MM.1S (cell line): Measurements from ENCODE around the gene MMP11.

ENCODE experiments used
- DNase-seq: peaks from one replicate; pipeline ENCODE4 v3.0.0-alpha.2; 2015
- H2AFZ ChIP-seq: fragments of 300-600 bp; sonication (generic); 2 replicates; pipeline ENCODE4 v1.6.0; 2016; ENCODE audit warnings: antibody characterized with exemption, low read length
- H3F3A ChIP-seq: fragments of 300-600 bp; sonication (generic); 2 replicates; pipeline ENCODE4 v1.6.1; 2016; ENCODE audit warnings: mild to moderate bottlenecking, antibody characterized with exemption, low read length, moderate library complexity, mixed read lengths; ENCODE audit not compliant: insufficient read depth
- H3K27ac ChIP-seq: fragments of 300-600 bp; sonication (generic); 2 replicates; pipeline ENCODE4 v1.5.1; 2016; ENCODE audit warnings: mild to moderate bottlenecking, low read length
- H3K27me3 ChIP-seq: fragments of 300-600 bp; sonication (generic); replicated peaks from 2 replicates; pipeline ENCODE4 v1.6.0; 2016; ENCODE audit warnings: low read length; ENCODE audit not compliant: insufficient read depth
- H3K36me3 ChIP-seq: fragments of 300-600 bp; sonication (generic); replicated peaks from 2 replicates; pipeline ENCODE4 v1.6.1; 2016; ENCODE audit warnings: mild to moderate bottlenecking, low read length, mixed read lengths; ENCODE audit not compliant: insufficient read depth
- H3K4me1 ChIP-seq: fragments of 300-600 bp; sonication (generic); 2 replicates; pipeline ENCODE4 v1.6.1; 2016; ENCODE audit warnings: low read length, mixed read lengths
- H3K4me2 ChIP-seq: fragments of 300-600 bp; sonication (generic); 2 replicates; pipeline ENCODE4 v1.6.0; 2016; ENCODE audit warnings: low read depth, low read length
- H3K4me3 ChIP-seq: fragments of 300-600 bp; sonication (generic); 2 replicates; pipeline ENCODE4 v1.5.1; 2016; ENCODE audit warnings: low read length, mixed read lengths
- H3K79me2 ChIP-seq: fragments of 300-600 bp; sonication (generic); 2 replicates; pipeline ENCODE4 v1.6.1; 2016; ENCODE audit warnings: mixed run types, low read length, mixed read lengths
- H3K9ac ChIP-seq: fragments of 300-600 bp; sonication (generic); 2 replicates; pipeline ENCODE4 v1.6.1; 2016; ENCODE audit warnings: low read length, mixed read lengths
- H3K9me2 ChIP-seq: fragments of 300-600 bp; sonication (generic); replicated peaks from 2 replicates; pipeline ENCODE4 v1.6.1; 2016; ENCODE audit warnings: mild to moderate bottlenecking, low read length, mixed read lengths; ENCODE audit not compliant: insufficient read depth
- H3K9me3 ChIP-seq: fragments of 300-600 bp; sonication (generic); replicated peaks from 2 replicates; pipeline ENCODE4 v1.6.1; 2016; ENCODE audit warnings: mild to moderate bottlenecking, low read length, mixed read lengths; ENCODE audit not compliant: insufficient read depth
- H4K20me1 ChIP-seq: fragments of 300-600 bp; sonication (generic); 2 replicates; pipeline ENCODE4 v1.6.1; 2016; ENCODE audit warnings: mild to moderate bottlenecking, low read length, moderate library complexity, mixed read lengths; ENCODE audit not compliant: insufficient read depth
- EZH2 ChIP-seq: fragments of 300-600 bp; sonication (generic); optimal IDR thresholded peaks from 2 replicates; pipeline ENCODE3; 2017; ENCODE audit warnings: low read depth, mild to moderate bottlenecking, antibody characterized with exemption, low read length, mixed read lengths
- EZH2phosphoT487 ChIP-seq: fragments of 300-600 bp; sonication (generic); IDR thresholded peaks from 2 replicates; pipeline ENCODE4 v1.6.1; 2018; ENCODE audit warnings: antibody characterized with exemption, low read length
- TF ChIP-seq, protein P1 (sequence below): fragments of 300-600 bp; sonication (generic); IDR thresholded peaks from 2 replicates; pipeline ENCODE4 v1.5.1; 2016; ENCODE audit warnings: antibody characterized with exemption, low read length, mixed read lengths

MMP11 gene

DNA sequence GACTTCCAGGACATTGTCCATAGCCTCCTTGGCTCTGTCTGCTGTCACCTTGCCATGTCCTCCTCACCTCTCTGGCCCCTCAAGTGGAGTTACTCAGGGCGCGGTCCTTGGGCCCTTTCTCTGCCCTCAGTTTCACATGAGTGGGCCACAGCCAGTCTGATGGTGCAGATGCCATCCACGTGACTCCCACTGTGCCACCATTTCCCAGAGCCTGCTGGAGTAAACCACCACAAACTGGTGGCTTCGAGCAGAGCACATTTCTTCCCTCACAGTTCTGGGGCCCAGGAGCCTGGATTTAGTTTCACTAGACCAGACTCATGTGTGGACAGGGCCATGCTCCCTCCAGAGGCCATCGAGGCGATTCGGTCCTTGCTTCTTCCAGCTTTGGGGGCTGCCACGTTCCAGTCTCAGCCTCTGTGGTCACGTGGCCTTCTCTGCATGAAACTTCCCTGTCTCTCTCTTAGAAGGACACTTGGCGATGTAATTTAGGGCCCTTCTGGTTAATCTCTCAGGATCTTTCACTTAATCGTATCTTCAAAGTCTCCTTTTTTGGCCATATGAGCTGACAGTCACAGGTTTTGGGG lies 28.7 kb downstream of the MMP11 start:
- Histone ChIP-seq H3K4me1 (peaks cover 8% of the 10 kb centered on the region), H4K20me1 (no peaks in the 10 kb centered on the region), H3K27ac (no peak overlapping the region), H3F3A (peaks cover 3% of the 10 kb centered on the region; the same call in 1 of the 2 replicates), H3K9ac (no peak overlapping the region), H3K4me2 (no peak overlapping the region), H3K9me3 (no peaks in the 10 kb centered on the region), H3K79me2 (no peaks in the 10 kb centered on the region), H3K36me3 (peaks cover 3% of the 10 kb centered on the region; the same call in 1 of the 2 replicates), H3K4me3 (no peak overlapping the region), H2AFZ (no peak overlapping the region), H3K27me3 (no peaks in the 10 kb centered on the region), H3K9me2 (no peaks in the 10 kb centered on the region)
- DNase-seq = no peak
- no peak for TF ChIP-seq EZH2
- no peak for TF ChIP-seq EZH2phosphoT487
- TF ChIP-seq, protein P1, sequence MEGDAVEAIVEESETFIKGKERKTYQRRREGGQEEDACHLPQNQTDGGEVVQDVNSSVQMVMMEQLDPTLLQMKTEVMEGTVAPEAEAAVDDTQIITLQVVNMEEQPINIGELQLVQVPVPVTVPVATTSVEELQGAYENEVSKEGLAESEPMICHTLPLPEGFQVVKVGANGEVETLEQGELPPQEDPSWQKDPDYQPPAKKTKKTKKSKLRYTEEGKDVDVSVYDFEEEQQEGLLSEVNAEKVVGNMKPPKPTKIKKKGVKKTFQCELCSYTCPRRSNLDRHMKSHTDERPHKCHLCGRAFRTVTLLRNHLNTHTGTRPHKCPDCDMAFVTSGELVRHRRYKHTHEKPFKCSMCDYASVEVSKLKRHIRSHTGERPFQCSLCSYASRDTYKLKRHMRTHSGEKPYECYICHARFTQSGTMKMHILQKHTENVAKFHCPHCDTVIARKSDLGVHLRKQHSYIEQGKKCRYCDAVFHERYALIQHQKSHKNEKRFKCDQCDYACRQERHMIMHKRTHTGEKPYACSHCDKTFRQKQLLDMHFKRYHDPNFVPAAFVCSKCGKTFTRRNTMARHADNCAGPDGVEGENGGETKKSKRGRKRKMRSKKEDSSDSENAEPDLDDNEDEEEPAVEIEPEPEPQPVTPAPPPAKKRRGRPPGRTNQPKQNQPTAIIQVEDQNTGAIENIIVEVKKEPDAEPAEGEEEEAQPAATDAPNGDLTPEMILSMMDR = no peak

DNA sequence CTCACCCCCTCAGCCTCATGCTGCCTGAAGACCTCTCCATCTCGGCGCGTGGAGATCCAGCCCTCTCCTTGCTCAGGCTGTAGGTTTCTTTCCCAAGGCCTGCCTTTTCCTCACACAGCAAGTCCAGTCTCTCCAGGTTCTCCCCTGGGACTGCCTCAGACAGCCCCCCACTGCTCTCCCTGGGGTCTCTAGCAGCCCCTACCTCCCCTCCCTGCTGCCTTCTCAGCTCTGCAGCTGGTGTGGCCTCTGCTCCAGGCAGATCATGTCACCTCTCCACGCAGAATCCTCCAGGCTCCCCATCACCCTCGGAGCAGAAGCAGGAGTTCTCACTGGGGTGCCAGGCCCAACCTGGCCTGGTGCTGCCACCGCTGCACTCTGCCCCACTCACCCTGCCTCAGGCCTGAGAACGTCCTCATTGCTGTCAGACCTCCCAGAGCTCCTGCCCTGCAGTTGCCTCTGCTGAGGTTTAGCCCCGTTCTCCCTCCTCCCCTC lies 29.3 kb downstream of the MMP11 start:
- H3K9ac ChIP-seq = no peak overlapping the region
- H3K36me3 ChIP-seq = no peaks in the 10 kb centered on the region; the same call in none of the 2 replicates
- no peaks in the 10 kb centered on the region for H3K9me2 ChIP-seq
- no peak overlapping the region for H3K27ac ChIP-seq
- peaks cover 4% of the 10 kb centered on the region; the same call in 1 of the 2 replicates for H3F3A ChIP-seq
- no peak overlapping the region for H3K4me3 ChIP-seq
- no peak overlapping the region for H2AFZ ChIP-seq
- H3K27me3 ChIP-seq = no peaks in the 10 kb centered on the region
- DNase-seq = no peak
- TF ChIP-seq, protein P1 = no peak
- no peak for TF ChIP-seq EZH2
- TF ChIP-seq EZH2phosphoT487 = no peak
- no peaks in the 10 kb centered on the region for H3K9me3 ChIP-seq
- no peak overlapping the region for H3K4me2 ChIP-seq
- H3K79me2 ChIP-seq = no peaks in the 10 kb centered on the region
- H4K20me1 ChIP-seq = no peaks in the 10 kb centered on the region
- peaks cover 14% of the 10 kb centered on the region for H3K4me1 ChIP-seq

DNA sequence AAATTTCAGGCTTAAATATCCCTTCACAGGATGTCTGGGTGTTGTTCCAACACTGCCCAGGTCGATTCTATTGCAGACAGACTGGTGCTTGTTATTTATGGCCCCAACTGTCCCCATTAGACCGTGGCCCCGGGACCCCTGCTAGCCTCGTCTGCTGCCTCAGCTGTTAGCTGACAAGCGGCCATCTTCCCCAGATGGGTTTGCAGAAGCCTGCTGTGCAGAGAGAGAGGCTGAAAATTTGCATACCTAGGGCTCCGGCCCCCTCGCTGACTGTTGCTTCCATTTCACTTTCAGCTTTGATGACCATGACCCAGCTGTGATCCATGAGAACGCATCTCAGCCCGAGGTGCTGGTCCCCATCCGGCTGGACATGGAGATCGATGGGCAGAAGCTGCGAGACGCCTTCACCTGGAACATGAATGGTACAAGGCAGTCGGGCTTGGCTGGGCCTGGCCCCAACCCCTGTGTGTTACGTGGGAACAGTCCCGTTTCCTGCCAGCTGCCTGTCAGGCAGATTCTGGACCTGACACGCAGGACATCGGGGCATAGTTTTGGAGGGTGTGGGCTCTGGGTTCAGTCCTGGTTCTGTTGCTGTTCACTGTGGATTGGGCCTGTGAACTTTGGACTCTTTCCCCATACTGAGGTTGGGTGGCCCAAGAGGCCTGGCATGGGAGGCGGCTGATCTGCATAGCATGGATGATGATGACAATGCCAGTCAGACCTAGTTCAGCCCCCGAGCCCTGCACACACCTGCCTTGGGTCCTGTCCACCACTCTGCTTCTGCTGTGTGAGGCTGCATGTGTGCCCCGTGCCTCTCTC lies 30.6 kb downstream of the MMP11 start:
- H3K36me3 ChIP-seq = no peaks in the 10 kb centered on the region; the same call in none of the 2 replicates
- no peaks in the 10 kb centered on the region for H3K79me2 ChIP-seq
- H3K27ac ChIP-seq = no peak overlapping the region
- TF ChIP-seq EZH2 = no peak
- TF ChIP-seq, protein P1 = no peak
- TF ChIP-seq EZH2phosphoT487 = no peak
- peaks cover 17% of the 10 kb centered on the region for H3K4me1 ChIP-seq
- DNase-seq = no peak
- no peaks in the 10 kb centered on the region for H3K9me2 ChIP-seq
- peaks cover 4% of the 10 kb centered on the region; the same call in 1 of the 2 replicates for H3F3A ChIP-seq
- no peak overlapping the region for H3K9ac ChIP-seq
- no peaks in the 10 kb centered on the region for H3K9me3 ChIP-seq
- H3K4me3 ChIP-seq = no peak overlapping the region
- no peak overlapping the region for H2AFZ ChIP-seq
- no peak overlapping the region for H3K4me2 ChIP-seq
- no peaks in the 10 kb centered on the region for H3K27me3 ChIP-seq
- H4K20me1 ChIP-seq = no peaks in the 10 kb centered on the region
